HTR-8/SVneo (cell line): Measurements from ENCODE around the gene PMPCA.
"Not testable (repeated sequence)": the region's sequence is repeated elsewhere in the genome, so short reads cannot be mapped to it uniquely, and the experiment has no call there.

Experiments used
- DNase-seq: peaks from one replicate; pipeline ENCODE4 v3.0.0; 2011; ENCODE audit warnings: low spot score, mixed read lengths; ENCODE audit not compliant: insufficient read length
- FAIRE-seq: peaks from 2 replicates; lab custom pipeline; 2011; peaks lifted over from hg19 to GRCh38; lab: Jason Lieb, UNC

PMPCA gene

GRCh38 chr9:136392538-136393449 is 17.7 kb upstream of the PMPCA start:
- DNase-seq: no peak
- FAIRE-seq: no peak

- FAIRE-seq (no peak), DNase-seq (no peak)
Measured at GRCh38 chr9:136393531-136393930, 16.9 kb upstream of the PMPCA start.

GRCh38 chr9:136394312-136395019 is 16.0 kb upstream of the PMPCA start:
- FAIRE-seq (no peak), DNase-seq (no peak)

GRCh38 chr9:136395020-136395340 is 15.5 kb upstream of the PMPCA start:
- DNase-seq: no peak
- FAIRE-seq: no peak

GRCh38 chr9:136395345-136396218 is 14.9 kb upstream of the PMPCA start:
- no peak for FAIRE-seq

GRCh38 chr9:136396219-136396515 is 14.3 kb upstream of the PMPCA start:
- FAIRE-seq (no peak), DNase-seq (no peak)

More at GRCh38 chr9:136395345-136396218, 14.9 kb upstream of the PMPCA start:
- DNase-seq: no peak

GRCh38 chr9:136397643-136398042 is 12.8 kb upstream of the PMPCA start:
- no peak for FAIRE-seq
- DNase-seq: no peak

GRCh38 chr9:136398286-136398685 is 12.2 kb upstream of the PMPCA start:
- DNase-seq (no peak), FAIRE-seq (no peak)

GRCh38 chr9:136399176-136400037 is 11.1 kb upstream of the PMPCA start:
- FAIRE-seq: no peak
- DNase-seq: peak; percentile 5

- DNase-seq (peak; percentile 91), FAIRE-seq (peak; percentile 4)
Measured at GRCh38 chr9:136400038-136400834, 10.2 kb upstream of the PMPCA start, which contains the start of gene SNAPC4. Gene SNAPC4, minus strand, starts transcription at chr9:136400170. Its CDS starts 1,742 bp downstream, at chr9:136398428.

GRCh38 chr9:136401173-136401922 is 9.1 kb upstream of the PMPCA start:
- FAIRE-seq: no peak
- no peak for DNase-seq

- FAIRE-seq (no peak), DNase-seq (no peak)
Measured at GRCh38 chr9:136402067-136402466, 8.4 kb upstream of the PMPCA start.

GRCh38 chr9:136403538-136403914 is 6.9 kb upstream of the PMPCA start:
- DNase-seq (no peak), FAIRE-seq (no peak)

- FAIRE-seq: no peak
- DNase-seq: no peak
Measured at GRCh38 chr9:136403915-136404800, 6.3 kb upstream of the PMPCA start.

GRCh38 chr9:136404801-136405136 is 5.7 kb upstream of the PMPCA start:
- no peak for DNase-seq
- no peak for FAIRE-seq

- FAIRE-seq (no peak), DNase-seq (no peak)
Measured at GRCh38 chr9:136405481-136405880, 5.0 kb upstream of the PMPCA start.

- not testable (repeated sequence) for DNase-seq, FAIRE-seq
Measured at GRCh38 chr9:136405904-136406303, 4.6 kb upstream of the PMPCA start.
